HG03095 (cell line): ENCODE data around the gene NUTM2E.
"Not testable (repeated sequence)": the region's sequence is repeated elsewhere in the genome, so short reads cannot be mapped to it uniquely, and the experiment has no call there.

Experiments used
- ATAC-seq: cut with Tn5 transposase; IDR thresholded peaks from one replicate; pipeline ENCODE4 v1.9.1; 2021; ENCODE audit warnings: moderate library complexity; ENCODE audit not compliant: unreplicated experiment

The NUTM2E gene, protein sequence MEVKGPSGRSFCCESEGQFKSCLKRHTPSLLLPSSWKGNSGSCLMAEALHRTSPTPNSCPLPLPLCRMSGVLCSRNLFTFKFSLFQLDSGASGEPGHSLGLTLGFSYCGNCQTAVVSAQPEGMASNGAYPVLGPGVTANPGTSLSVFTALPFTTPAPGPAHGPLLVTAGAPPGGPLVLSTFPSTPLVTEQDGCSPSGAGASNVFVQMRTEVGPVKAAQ (N-terminal part only)

DNA sequence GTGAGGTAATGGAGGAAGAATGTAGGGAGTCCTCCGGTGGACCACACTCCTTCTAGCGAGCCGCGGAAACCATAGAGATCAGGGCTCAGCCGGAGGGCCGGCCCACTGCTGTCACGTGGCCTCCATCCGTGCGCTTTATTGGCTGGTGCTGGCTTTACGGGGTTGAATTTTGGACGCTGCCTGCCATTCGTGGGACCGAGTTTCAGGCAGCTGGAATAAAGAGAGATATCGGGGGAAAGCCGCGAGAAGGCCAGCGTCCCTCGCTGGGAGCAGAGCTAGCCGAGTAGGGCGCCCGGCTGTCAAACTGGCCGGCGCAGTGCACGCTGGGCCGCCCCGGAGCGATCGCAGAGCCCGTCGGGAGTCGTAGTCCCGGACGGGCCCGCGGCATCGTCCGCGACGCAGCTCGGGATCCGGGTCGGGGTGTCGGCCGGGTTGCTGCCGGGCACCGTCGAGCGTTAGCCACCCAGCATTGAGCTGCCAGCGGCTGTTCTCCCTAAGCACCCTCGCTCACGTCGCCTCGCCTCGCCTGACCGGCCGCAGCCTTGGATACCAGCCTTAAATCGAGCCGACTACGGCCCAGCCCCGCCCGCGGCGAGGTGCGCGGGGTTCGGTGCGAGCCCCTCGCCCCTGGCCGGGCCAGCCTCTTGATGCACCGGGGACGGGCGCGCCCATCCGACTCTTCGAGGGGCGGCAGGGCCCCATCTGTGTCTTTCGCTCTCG is at the start of gene NUTM2E:
Gene NUTM2E, plus strand, starts transcription at position 244 of the 720 bp plus-strand sequence. CDS start 15,002 bp downstream, outside the sequence.
- ATAC-seq, result peak; percentile 92

DNA sequence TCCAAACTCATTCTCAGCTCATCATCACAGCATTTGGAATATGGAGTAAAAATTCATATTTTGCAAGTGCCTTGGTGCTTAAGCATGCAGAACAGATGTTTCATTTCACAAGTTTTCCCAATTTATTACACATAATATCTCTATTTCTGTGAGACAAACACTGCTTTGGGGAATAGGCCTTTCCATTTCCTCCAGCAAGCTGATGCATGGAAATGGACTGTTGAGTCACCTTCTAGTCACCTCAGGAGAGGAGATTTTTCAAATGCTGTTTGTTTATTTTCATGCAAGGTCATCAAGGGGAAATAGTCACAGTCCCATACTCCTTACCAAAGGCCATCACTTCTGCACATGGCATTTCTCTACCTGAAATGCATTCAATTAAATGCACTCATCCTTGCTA is 48.5 kb upstream of the NUTM2E start:
- ATAC-seq, result not testable (repeated sequence)

DNA sequence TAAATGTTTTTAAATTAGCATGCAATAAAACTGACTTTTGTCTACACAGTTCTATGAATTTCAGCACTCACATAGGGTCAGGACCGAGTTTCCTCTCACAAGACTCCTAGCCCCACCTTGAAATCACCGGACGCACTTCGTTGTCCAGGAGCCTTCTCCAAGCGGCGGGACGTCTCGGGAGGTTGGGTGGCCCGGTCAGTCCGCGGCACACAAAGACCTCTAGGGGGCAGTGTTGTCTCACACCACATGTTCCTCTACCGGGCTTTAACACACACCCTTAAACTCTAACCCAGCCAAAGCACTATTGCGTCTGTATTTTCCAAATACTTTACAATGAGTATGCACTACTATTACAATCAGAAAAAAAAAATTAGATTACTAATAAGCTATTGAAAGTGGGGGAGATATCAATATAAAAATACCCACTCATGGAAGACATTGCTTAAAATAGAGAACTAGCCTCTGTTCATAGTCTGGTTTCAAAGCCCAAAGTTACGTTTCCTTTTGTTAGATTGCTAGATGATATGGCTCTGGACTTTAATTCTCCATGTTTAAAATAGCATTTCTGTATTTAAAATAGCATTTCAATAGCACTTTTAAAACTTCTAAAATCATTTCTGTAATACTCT is 47.1 kb upstream of the NUTM2E start:
- peak; percentile 87 for ATAC-seq

DNA sequence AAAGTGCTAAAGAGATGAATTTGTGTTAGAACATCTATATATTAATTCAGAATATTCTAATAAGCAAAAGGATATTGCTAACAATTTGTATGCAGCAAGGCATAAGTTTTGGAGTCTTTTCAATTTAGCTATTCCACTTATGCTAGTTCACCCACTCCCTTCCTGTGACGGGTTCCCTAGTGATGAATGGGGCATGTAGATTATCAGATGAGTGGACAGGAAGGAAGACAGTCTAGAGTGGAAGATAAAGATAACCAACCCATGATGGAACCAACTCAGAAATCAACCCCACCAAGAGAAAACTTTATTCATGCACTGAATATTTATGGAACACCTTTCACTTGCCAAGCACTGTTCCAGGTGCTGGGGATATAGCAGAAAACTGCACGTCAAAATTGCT is 46.5 kb upstream of the NUTM2E start:
- ATAC-seq, result not testable (repeated sequence)

DNA sequence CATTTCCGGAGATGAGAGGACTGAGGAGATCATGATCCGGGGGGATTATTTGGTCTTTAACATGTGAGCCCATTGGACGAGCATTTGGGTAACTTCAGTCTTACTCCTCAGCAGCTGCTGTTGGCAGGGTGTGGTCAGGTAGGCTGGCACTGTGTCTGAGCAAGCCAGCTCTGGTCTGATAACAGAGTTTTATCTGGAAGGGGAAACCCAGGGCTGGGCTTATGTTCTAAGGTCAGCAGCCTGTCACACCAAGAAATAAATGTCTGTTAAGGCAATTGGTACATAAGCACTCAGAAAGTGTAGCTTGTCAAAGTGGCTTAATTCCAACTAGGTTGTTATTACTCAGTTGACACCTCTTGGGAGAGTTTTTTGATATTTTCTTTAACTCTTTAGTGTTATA is 45.0 kb upstream of the NUTM2E start:
- not testable (repeated sequence) for ATAC-seq

DNA sequence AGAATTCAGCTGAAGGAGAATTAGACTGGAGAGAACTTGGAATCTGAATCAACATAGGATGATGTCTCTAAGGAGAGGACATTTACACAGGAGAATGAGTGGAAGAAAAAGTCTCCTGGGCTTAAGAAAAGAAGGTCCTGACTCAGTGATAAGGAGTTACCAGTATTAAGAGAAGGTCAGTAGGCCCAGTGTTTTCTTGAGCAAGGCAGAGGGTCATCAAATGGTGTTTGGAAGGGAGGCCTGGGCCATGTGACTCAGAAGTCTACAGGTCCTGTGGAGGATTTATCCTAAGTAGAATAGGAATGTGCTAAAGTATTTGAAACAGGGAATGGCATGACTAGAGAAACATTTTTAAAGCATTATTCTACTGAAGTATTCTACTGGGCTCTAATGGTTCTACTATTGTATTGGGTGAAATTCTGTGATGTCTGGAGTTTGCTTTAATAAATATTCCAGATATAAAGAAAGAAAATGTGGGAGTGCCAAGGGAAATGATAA is 39.0 kb upstream of the NUTM2E start:
- not testable (repeated sequence) for ATAC-seq

DNA sequence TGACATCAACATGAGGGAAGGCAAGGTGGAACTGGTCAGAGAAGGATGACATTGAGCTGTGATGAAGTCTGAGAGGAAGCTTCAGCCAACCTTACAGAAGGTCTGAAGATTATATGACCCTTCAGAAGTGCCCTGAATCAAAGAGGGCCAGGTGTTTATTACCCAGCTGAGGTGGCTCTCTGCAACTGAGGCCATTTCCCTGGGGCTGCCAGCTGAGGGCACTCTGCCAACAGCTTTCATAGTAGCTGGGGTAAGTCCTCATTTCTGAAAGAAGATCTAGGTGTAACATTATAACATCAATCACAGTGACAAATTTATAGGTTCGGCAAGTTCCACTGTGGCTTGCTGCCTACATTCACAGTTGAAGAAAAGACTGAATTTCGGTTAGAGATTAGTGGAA is 37.2 kb upstream of the NUTM2E start:
- ATAC-seq, result not testable (repeated sequence)

DNA sequence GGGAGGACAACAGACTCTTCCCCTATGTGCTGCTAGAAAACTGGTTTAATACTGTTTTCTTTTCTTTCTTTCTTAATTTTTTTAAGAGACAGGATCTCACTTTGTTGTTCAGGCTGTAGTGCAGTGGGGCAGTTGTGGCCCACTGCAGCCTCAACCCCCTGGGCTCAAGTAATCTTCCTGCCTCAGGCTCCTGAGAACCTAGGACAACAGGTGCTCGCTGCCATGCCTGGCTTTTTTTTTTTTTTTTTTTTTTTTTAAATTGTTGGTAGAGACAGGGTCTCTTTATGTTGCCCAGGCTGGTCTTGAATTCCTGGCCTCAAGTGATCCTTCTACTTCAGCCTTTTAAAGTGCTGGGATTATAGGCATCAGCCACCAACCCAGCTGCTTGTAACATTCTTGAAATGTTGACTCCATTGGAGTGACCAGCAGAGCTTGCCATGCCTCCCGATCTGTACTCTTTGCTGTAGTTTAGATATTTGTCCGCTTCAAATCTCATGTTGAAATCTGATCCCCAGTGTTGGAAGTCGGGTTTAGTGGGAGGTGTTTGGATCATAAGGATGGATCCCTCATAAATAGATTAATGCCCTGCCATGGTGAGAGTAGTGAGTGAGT is 34.5 kb upstream of the NUTM2E start:
- not testable (repeated sequence) for ATAC-seq

DNA sequence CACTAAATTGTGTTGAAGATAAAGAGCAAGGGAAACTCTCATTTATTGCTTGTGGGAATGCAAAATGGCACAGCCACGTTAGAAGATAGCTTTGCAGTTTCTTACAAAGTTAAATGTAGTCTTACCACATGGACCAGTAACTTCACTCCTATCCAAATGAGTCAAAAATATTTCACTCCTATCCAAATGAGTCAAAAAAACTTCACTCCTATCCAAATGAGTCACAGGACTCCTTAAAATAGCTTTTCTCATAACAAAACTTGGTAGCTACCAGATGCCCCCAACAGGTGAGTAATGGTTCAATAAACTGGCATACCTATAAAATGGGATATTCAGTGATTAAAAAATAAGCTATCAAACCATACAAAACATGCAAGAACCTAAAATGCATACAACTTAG is 27.2 kb upstream of the NUTM2E start:
- ATAC-seq, result peak; percentile 60

DNA sequence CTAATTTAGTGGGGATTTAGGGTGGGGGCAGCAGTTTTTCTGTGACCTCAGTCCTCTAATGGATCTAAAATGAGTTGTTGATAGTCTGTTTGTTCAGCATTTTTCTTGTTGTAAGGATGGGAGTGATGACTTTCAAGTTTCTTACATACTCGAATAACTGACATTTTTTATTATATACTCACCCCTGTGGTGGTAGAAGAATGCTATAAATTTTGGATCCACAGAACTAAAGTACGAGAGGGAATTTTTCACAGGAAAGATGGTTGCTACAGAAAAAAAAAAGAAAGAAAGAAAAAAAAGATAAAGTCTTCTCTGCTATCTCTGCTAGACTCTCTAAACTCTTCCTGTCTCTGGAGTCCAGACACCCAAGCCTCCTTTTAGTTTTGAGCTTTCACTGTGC is 20.7 kb upstream of the NUTM2E start:
- ATAC-seq, result not testable (repeated sequence)

DNA sequence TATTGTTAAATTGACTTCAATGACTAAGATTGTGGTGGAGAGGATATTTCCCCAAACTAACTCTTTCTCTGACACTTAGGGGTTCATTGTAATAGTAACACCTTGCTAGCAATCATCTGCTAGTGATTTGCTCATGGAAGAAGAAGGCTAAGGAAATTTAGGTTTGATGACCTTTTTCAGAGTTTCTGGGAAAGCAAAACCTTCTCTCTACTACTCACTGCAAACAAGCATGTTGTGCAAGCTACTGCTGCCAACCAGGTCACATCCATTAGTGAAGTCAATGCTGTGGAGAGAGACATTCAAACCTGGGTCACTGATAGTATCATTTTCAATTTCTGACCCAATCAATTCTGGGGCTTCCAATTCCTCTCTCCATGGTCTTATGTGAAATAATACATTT is 14.6 kb upstream of the NUTM2E start:
- not testable (repeated sequence) for ATAC-seq

DNA sequence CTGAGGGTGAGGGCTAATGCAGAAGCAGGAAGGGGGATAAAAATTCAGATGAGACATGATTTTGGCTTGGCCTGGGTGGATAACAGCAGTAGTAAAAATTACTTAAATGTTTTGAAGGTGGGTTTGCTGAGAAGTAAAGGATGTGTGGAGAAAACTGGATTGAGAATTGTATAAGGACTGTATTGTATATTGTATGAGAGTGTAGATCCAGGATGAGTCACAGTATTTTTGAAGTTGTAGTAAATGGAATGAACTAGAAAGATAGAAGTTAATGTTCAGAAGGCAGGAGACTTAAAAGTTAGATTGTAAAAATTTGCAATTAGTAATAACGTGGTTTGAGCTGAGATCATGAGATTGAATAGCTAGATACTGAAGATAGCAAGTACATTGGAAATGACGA is 10.2 kb upstream of the NUTM2E start:
- ATAC-seq, result not testable (repeated sequence)

DNA sequence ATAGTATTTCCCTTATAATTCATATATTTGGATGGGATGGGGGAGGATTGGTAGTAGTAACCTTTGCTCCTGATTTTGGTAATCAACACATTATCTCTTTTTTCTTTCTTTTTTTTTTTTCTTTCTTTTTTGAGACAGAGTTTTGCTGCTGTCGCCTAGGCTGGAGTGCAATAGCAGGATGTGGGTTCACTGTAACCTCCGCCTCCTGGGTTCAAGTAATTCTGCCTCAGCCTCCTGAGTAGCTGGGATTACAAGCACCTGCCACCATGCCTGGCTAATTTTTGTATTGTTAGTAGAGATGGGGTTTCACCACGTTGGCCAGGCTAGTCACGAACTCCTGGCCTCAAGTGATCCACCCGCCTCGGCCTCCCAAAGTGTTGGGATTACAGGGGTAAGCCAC is 3.2 kb upstream of the NUTM2E start:
- ATAC-seq, result not testable (repeated sequence)

DNA sequence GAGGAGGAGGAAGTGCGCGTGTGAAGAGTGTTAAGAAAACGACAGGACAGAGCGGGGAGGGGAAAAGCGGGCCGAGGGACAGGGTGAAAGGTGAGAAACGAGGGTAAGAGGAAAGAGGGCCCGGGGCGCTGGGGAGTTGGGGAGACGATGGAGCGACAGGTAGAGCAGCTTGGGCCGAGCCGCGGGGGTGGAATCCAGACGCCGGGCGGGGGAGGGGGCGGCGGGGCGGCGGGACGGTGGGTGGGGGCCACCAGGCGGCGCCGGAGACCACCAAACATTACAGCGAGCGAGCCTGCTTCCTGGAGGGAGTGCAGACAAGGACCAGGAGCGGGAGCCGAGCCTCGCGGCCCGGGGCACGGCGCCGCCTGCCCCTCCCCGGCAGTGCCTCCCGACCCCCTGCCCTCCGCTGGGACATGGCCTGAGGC is 940 bp upstream of the NUTM2E start:
- peak; percentile 12 for ATAC-seq

DNA sequence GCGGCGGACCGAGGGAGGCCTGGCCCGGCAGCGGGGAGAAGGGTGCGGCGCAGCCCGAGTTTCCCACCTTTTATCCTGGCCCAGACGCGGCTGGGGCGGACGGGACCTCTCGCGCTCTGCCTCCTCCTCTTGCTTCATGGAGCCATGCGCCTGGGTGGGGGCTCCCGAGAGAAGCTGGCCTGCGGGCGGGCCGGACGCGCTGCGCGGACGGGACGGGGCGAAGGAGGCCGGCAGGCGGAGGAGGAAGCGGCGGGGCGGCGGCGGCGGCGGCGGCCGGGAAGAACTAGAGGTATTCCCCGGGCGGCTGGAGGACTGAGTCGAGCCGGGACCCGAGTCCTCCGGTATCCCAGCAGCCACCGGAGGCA is 426 bp upstream of the NUTM2E start:
- ATAC-seq, result not testable (repeated sequence)

DNA sequence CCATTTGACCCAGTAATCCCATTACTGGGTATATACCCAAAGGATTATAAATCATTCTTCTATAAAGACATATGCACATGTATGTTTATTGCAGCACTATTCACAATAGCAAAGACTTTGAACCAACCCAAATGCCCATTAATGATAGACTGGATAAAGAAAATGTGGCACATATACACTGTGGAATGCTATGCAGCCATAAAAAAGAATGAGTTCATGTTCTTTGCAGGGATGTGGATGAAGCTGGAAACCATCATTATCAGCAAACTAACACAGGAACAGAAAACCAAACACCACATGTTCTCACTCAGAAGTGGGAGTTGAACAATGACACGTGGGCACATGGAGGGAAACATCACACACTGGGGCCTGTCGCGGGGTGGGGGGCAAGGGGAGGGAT is 7.3 kb downstream of the NUTM2E start:
- not testable (repeated sequence) for ATAC-seq

DNA sequence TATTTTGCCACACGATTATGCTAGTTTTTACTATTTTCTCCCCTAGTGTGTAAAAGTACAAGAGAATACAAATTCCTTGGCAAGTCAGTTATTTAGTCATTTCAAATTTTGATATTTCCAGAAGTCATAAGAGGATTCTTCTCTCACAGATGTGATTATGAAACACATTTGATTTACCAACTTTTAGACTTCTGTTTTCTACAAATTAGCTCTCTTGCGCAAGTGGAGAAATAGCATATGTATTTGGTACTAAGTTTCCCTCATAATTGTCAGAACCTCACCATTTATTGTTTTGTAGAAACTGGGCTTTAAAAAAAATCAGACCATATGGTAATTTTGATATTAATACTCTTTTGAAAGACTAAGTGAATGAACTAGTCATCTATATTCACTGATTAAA is 9.4 kb downstream of the NUTM2E start:
- ATAC-seq, result not testable (repeated sequence)

DNA sequence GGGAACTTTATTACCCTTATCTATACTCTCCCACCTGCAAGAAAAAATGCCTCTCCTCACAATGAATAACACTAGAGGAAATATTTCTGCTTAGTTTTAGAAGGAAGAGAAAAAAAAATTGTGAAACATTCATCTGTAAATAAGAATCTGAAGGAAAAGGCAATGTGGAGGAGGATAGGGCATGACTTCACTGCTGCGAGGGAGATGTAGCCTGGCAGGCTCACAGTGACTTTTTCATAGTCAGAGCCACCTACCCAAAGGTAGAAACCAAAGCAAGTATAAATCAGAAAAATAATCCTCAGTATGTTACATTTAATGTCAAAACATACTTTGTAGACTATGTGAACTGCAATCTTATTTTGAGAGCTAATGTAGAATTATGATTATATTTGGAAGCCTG is 10.4 kb downstream of the NUTM2E start:
- not testable (repeated sequence) for ATAC-seq

DNA sequence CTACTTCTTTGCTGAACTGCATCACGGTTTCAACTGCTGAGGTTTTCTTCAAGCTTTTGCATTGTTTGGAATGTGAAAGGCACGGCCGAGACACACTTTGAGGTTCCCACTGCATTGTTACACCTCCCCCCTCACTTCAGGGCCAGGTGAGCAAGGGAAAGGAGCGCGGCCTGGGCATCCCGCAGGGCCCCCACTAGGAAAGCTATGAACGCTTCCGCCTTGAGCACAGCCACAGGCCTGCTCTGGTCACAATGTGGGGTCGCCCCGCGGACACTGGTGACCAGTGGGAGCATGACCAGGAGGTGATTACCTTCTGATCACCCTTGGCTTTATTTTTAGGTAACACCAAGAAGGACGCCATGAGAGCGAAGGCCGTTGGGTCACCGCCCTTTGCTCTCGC is 11.9 kb downstream of the NUTM2E start:
- ATAC-seq, result not testable (repeated sequence)

DNA sequence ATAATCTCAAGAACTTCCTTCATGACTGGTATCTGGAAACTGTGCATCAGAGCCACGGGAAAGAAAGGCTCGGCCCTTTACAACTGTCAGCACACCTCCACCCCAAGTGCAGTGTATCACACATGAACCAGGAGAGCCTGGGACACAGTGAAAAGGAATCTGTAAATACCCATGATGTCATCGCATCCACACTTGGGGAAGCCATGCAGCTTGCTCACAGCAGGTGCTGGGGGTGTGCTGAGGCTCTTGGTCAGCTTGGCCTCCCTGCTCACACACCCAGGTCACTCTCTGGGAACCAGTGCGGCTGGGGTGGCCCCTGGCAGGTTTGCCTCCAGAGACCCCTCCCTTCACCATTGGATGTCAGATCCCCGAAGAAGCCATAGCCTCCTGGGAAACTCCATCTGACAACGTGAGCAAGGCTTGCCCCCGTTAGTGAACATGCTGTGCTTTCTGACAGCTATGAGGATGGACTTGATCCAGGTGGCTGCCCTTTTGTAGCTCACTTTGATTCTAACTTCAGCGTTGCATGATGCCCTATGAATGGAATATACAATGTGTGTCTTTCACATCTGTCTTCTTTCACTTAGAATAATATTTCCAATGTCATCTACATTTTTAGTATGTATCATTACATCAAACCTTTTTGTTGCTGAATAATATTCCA is 26.8 kb downstream of the NUTM2E start:
- not testable (repeated sequence) for ATAC-seq

DNA sequence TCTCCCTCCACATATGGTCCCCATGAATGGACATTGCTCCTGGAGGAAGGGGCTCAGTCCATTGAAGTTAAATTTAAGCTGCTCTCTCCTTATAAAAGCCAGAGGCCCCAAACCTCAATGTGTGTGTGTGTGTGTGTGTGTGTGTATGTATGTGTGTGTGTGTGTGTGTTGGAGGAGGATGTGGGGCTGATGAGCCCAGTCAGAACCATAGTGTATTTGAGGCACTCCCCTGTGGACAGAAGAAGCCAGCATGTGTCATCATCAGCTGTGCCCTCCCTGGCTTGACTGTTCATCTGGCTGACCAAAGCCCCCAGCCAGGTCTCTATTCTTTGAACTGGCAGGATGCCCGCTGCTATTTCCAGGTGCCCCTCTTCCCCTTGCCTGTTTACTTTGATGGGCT is 35.7 kb downstream of the NUTM2E start:
- ATAC-seq, result not testable (repeated sequence)
